Measurements from ENCODE around the gene HORMAD2.
A peak's percentile ranks its signal among the peaks of the same experiment; 100 is the strongest.

The HORMAD2 gene, protein sequence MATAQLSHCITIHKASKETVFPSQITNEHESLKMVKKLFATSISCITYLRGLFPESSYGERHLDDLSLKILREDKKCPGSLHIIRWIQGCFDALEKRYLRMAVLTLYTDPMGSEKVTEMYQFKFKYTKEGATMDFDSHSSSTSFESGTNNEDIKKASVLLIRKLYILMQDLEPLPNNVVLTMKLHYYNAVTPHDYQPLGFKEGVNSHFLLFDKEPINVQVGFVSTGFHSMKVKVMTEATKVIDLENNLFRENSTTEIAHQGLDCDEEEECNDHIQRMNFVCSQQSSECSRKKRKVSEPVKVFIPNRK

DNA sequence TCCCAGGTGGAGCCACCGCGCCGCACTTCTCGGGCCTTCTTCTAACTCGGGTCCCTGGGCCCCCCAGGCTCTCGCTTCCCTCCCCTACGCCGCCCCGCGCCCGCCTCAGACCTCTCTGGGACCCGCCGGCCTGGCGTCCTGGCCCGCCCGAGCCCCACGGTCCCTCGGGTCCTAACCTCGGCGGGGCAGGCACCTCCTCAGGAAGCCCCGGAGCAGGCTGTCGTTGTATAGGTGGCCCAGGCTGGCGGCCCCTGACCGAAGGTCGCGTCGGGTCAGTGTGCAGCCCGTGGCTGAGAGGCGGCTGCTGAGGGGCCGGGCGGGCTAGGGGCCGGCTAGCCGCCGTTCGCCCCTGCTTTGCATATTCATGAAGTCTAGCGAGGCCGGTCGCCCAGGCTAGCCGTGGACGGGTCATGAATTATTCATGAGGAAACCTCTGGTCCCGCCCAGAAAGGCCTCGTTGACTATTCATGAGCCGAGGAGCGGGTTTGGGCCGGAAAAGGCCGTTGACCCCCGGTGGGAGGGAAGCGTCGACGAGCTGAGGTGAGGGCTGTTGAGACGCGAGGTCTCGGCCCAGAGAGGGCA lies at the start of gene HORMAD2:
Gene HORMAD2 (plus strand): TSS at position 513 of the 582 bp plus-strand sequence. CDS start 13,489 bp downstream, outside the sequence.
- DNase-seq (ENCODE audit: low spot score) = no peak

DNA sequence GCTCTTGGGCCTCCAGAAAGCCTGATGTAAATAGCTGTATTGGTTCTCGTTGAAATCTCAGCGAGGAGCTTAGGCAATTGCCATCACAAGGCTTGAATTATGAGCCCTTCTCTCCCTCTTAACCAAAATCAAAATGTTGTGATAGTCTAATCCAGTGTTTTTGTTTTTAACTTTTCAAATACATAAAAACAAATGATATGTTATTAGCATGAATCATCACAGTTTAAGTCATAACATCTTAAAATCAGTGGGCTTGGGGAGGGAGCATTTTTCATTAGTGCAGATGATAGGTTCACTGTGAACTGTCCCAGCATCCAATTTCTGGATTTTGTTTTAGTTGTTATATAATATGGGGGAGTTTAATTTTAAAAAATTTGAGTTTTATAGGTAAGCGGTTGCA lies 48.9 kb upstream of the HORMAD2 start:
- DNase-seq (ENCODE audit: low spot score) = no peak

DNA sequence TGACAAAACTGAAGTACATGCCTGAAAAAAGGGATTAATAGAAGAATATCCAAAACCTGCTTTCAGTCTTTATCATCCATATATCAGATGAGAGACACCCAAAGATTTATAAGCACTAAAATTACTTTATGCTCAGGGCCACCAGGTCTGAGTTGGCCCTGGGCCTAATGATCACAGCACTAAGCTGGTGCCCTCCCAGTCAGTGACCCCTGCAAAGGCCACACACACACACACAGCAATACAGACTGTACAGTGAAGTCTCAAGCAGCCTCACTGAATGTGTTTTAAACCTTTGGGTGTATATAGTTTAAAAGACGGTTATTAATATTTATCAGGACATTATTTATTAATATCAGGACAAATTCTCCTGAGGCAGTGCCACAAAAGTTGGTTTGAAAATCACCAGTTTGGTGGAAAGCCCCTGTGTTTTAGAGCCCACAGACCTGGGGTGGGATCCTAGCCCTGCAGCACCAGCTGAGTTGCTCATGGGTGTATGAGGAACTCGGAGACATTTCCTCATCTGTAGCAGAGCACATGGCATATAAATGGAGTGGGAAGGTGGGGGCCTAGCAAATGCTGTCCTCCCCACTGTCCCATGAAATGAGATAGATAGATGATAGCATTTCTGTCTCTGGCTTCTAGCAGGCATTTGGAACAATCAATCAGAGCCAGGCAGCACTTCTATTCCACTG lies 48.4 kb upstream of the HORMAD2 start:
- DNase-seq (ENCODE audit: low spot score) = no peak

DNA sequence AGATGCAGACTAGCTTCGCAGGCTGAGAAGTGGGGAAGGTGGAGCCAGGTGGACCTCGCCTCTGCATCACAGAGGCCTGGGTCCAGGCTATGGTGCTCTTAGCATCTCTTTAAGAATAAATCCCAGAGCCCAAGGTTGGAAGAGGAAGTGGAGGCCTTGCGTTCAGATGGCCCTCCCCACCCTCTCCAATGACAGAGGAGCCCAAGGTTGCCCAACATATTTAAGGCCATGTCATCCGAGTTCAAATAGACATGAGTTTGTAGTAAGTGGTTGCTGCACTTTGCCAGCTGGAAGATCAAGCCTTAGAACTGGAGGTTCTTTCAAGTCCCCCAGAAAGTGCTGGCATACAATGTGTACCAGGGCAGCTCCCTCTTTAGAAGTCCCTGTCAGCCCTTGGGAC lies 47.1 kb upstream of the HORMAD2 start:
- DNase-seq (ENCODE audit: low spot score) = no peak

DNA sequence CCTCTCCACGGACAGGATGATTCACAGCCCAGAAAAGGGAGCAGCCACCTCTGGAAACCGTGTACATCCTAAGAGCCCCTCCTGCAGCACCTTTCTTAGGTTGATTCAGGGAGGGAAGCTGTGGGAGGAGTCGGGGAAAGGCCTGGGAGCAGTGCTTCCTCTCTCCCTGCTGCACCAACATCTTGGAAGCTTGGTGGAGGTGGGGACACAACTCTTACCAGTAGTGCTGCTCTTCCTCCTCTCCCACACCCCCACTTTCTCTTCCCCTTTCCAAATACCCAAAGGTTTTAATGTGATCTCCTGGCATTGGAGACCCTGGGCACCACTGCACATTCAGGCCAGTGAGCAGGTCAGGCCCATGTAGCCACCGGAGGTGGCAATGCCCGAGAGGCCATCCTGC lies 46.4 kb upstream of the HORMAD2 start:
- DNase-seq (ENCODE audit: low spot score) = no peak

DNA sequence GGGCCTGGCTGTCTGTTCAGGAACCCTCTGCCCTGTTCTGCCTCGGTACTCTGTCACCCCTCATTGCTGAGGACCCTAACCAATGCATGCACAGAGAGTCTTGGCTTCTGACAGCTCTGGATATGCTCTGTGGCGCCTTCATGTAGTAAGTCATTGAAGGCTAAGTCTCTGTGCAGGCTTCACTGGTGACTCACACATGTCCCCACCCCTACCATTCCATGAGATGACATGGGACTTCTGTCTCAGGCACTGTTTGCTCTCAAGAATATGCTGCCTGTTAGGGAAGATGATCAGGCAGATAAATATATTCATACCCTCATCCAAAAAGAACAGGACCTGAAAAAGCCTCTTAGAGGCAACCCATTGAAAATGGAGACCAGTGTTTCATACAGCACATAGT lies 43.6 kb upstream of the HORMAD2 start:
- no peak for DNase-seq (ENCODE audit: low spot score)

DNA sequence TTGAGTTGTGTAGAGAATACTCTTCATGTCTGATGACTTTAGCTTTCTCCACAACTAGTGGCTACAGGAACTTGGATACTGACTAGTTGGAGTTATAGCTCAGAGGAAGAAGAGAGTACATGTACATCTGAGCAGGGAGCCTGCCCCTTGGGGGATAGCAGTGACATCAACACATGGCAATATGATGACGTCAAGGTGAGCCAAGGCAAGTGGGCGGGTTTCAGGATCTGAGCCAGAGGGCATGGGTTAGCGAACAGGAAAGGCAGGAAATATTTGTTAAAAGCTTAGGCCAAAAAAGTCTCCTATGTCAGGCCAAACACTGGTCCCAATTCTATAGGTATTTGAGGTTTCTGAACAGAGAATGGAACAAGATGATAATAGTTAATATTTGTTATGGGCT lies 42.0 kb upstream of the HORMAD2 start:
- no peak for DNase-seq (ENCODE audit: low spot score)

DNA sequence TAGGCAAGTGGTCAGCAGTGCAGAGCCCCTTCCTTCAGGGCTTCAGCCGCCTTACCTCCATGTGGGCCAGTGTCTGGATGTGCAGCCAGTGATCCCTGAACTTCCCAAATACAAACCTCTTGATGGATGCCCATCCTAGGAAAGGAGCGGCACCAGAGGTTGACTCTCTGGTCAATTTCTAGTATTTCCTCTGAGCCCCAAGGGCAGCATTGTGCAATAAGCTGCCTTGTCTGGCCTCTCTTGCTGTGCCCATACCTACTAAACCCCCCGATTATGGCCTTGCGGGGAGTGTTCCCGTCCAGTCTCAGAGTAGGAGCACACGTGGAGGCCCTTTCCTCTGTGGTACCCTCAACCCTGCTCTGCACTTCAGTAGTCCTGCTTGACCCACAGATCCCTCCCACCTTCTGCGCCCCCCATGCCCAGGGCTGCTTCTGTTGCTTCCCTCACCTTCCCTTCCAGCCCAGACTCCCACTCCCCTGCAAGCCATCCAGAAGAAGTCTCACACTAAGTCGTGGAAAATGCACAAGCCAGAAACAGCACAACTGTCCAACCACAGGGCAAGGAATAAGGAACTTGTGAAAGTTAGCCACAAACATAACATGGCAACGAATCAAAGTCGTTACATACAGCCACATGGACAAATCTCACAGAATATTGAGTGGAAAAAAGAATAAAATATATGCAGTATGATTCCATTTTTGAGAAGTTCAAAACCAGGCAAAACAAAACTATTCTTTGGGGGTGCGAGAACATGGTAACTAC lies 39.6 kb upstream of the HORMAD2 start:
- DNase-seq (ENCODE audit: low spot score) = no peak

DNA sequence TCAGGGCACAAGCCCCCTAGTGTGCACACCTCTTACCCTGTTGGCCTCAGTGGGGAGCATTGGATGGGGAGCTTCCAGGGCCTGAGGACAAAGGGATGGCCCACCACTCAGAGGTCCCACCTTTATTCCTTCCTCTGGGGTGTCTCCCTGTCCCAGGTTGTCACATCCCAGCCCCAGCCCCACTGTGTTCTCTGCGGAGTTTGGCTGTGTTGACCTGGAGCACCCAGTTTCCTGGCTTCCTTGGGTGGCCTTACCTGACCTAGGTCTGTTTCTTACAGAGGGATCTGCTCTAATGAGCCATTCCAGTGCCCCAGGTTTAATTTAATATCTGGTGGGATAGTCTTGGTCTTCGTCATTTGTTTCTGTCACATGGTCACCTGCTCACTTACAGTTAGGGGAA lies 38.8 kb upstream of the HORMAD2 start:
- no peak for DNase-seq (ENCODE audit: low spot score)

DNA sequence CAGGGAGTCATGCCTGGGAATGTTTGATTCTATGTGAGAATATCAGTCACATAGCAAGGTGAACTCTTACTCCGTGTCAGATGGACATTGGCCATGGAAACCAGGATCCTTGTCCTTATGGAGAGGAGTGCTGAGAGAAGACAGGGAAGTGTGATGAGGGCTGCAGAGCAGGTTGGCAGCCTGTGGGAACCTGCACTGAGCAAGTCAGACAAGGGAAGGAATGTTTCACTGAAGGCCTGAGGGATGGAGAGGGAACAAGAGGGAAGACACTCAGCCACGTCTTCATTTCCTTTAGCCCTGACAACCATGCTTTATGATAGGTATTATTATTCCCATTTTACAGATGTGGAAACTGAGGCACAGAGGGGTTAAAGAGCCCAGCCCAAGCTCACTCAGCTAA lies 38.4 kb upstream of the HORMAD2 start:
- DNase-seq (ENCODE audit: low spot score) = no peak

DNA sequence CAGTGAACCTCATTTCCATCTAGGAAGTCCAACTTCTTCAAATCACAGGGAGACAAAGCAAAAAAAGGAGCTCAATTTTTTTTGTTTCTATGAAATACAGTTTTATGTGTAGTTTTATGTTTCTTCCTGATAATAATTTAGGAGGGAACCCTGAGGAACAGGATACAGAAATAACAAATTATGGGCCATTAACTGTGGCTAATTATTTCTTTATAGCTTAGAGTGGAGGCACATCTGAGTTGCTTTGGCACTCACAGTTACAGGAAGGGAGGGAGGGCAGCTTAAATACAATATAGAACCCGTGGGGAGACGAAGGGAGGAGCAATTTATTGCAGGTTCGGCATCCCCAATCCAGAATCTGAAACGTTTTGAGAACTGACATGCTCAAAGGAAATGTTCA lies 37.1 kb upstream of the HORMAD2 start:
- DNase-seq (ENCODE audit: low spot score) = no peak

DNA sequence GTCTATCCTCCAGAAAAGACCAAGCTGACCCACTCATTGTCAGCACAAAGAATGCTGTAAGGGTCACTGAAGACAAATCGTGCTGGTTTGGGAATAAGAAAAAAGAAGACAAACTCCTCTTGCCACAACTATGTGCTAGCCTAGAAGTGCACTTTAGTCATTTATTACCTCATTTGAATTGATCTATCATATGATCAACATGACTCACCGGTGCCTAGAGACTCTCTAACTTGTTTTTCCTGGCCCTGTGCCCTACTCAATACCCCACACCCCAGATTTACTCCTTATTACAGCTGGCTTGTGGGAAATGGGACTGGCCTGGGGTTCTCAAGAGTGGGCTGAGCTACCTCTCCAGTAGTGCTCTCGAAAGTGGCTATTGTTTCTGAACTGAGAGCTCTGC lies 35.9 kb upstream of the HORMAD2 start:
- no peak for DNase-seq (ENCODE audit: low spot score)

DNA sequence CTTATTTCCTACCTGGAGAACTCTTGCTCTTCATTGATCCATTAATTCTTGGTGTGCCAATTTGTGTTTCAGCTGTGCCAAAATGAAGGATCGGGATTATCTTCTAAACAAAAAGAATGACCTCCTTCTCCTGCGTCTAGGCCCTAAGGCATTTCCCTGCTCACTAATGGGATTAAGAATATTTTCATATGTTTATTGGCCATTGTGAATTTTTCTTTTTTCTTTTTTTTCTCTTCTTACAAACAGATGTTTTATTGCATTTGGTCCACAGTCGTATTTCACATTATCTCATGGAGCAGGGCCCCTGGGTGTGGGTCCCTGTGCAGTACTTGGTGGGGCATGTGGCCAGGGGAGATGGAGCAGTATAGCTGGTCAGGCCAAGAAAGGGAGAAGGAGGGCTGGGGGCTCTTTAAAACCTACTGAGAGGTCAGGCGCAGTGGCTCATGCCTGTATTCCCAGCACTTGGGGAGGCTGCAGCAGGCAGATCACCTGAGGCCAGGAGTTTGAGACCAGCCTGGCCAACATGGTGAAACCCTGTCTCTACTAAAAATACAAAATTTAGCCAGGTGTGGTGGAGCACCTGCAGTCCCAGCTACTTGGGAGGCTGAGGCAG lies 35.3 kb upstream of the HORMAD2 start:
- no peak for DNase-seq (ENCODE audit: low spot score)

DNA sequence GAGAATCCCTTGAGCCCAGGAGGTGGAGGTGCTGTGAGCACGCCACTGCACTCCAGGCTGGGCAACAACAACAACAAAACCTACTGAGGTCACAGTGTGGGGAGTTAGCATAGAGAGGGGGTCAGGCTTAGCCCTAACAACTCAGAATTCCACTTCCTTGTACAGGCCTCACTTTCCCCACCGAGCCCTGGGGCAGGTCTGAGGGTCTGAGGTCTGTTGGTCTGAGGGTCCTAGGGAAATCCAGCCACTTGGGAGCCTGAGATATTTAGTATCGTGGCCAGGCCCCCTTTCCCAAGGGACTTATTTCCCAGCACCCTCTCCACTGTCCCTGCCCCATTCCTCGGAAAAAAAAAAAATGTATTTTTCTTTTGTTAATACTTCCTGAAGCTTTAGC lies 34.8 kb upstream of the HORMAD2 start:
- DNase-seq (ENCODE audit: low spot score) = no peak

DNA sequence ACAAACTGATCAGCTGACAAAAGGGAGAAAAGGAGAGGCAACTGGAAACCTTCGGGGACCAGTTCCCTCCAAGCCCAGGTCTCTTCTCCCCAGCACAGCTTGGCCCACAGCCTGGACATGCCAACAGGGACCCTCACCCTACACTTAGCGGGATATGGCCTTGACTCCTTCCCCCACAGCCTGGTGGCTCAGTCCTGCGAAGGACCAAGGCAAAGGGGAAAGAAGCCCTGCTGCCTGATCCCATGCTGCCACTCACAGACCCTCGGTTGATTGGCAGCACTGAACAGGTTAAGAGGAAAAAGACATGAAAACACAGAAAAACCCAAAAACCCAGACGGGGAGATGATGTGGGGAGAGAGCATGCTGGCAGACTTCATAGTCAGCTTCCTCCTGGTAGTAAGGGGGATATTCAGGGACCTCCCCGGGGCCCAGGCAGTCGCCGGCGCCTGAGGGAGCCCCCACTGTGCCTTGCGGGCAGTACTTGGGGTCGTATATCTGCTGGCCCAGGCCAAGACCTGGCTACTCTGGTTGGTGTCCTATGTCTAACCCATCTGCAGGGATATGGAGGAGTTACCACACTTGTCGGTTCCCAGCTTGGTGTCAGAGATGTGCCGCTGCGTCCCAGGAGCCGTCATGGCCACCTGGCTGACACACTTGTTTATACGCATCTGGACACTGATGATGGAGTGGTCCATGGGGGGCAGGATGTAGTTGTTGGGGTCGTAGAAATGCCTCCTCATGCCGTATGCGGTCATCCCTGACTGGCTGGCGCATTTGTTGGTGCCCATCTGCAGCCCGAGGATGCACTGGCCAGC lies 34.2 kb upstream of the HORMAD2 start:
- DNase-seq (ENCODE audit: low spot score) = no peak

DNA sequence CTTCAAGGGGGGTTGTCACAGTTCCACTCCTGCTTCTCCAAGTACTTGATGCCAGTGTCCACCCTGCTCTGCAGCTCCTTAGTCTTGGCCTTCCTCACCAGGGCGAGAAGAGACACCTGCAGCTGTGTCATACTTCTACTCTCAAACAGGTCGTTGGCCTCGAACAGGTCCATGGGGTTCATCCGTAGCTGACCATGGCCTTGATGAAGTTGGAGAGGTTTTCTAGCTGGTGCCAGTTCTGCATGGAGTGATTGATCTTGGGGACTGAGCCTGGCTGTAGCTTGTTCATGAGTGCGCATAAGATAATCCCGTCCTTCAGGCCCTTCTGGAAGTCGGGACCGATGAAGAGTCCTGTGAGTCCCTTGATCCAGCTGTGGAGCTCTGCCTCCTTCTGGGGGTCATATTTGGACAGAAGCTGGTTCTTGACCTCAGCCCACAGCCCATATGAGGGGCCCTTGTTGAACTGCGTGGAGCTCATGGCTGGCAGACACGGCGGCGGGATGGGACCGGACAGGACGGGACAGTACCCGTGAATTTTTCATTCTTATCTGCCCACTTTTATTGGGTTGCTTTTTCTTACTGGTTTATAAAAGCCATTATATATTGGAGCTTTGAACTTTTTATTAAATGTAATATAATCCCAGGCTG lies 33.4 kb upstream of the HORMAD2 start:
- DNase-seq (ENCODE audit: low spot score) = no peak

DNA sequence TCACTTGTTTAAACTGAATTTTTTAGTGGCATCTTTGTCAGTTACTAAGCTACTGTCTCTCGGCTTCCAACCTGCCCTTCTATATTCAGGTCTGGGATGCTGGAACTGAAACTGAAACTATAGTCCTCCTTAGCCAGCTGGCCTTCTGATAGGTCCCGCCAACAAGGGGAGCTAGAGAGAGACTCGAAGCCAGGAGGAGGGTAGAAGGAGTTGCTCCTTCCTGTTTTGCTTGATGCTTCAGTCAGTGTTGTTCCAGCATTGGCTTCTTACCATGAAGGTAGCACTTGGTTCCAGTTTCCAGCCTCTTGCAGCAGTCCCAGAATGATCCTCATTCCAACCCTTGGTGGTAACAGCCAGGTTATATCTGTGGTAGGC lies 32.9 kb upstream of the HORMAD2 start:
- peak; percentile 59 for DNase-seq (ENCODE audit: low spot score)

DNA sequence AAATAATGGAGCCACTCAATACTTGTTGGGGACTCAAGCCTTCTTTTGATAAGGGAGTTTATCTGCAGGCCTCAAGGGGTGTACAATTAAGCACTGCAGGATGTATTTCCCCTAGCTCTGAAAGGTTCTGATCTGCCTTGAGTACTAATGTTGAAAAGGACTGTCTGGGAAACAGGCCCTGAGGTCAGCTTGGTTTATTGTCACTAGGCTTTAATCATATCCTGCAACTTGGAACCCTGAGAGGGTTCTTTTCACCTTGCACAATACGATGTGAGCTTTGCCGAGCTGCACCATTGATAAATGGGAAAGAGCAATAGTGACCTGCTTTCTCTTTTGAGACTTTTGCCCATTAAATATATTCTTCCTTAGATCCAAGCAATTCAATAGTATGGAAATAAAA lies 31.6 kb upstream of the HORMAD2 start:
- DNase-seq (ENCODE audit: low spot score) = no peak

DNA sequence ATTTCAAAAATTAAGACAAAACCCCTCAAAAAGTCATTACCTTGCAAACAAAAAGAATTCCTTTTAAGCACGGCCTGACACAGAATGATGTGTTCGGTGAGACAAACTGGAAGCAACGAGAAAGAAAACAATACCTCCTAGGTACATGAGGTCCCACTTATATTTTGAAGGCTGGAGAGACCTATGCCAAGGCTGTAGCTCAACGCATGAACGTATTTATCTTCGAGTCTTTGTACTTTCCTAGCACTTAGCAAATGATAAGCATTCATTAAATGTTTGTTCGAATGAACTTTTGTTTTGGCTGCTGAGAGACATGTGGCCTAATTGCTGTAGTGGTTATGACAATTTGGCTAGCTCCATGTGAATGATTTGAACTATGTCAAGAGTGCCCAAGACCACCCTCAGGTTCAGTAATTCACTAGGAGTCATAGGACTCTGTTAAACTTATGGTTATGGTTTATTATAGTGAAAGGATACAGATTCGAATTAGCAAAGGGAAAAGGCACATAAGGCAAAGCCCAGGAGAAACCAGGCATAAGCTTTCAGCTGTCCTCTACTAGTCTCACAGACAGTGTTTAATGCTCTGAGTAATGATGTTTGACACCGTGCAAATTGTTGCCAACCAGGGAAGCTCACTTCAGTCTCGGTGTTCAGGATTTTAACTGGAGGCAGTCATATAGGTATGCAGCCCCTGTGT lies 26.0 kb upstream of the HORMAD2 start:
- no peak for DNase-seq (ENCODE audit: low spot score)

DNA sequence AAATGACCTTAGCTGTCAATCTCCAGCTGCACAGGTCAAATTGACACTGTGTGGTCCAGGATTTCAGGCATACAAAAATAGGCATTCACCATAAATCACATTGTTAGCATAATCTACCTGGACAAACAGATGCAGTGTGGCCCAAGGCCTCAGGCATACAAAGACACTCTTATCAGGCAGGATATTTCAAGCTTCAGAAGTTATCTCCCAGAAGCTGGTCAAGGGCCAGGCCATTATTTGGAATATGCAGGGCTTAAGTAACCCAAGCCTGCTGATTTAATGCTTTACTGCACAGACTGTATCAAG lies 25.5 kb upstream of the HORMAD2 start:
- DNase-seq (ENCODE audit: low spot score) = no peak

DNA sequence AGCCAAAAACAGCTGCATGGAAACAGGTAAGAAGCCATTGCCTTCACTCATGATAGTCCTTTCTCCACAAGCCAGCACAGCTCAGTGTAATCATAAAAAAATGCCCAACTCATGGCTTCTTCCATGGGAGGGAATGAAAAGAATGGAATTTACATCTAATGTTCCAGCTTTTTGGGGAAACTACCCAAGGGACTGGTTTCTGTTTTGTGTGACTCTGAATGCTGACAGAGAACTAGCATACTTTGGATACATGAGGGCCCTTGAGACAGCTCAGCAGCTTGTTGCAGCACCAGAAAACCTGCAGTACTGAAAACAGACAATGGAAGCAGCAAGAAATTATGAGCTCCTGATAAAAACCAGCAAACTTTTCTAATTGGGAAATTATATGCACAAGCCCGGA lies 24.2 kb upstream of the HORMAD2 start:
- no peak for DNase-seq (ENCODE audit: low spot score)

Measured in CD4-positive, alpha-beta T cell treated with Interleukin-6 at 100 ng/mL for 8 hours (primary cell).